ENCODE measurements around the gene MGA. TPM values are rescaled to one million over a fixed set of nuclear protein-coding genes. Genes with fewer than 3 reads are reported as not detected.

MGA gene
- total RNA-seq, 2 donors from 2014 or later: 42.9 to 62.5 TPM

DNA sequence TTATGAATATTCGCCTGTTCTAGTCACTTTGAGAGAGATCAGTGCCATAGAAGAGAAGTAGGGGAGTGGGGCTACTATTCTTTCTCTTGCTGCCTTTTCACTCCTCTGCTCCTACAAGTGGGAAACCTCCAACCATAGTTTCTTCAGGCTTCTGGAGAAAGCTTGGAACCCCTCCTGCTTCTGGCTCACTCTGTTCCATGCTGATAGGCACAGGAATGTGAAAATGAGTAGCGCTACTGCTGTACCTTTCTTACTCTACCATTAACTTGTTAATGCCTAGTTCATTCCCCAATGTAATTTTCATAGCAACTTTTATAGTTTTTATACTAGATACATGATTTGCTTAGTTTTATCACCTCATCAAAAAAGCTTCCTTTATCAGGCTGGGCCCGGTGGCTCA, 141.0 kb downstream of the MGA start:
- TF ChIP-seq POLR2A (IDR thresholded peaks at IDR 0.05) (no peak), POLR2AphosphoS5 (IDR thresholded peaks at IDR 0.05) (no peak), CTCF (IDR thresholded peaks at IDR 0.05) (no peak)
- no peaks in the 10 kb centered on the region for H3K36me3 ChIP-seq
- H3K27ac ChIP-seq: no peak overlapping the region
- H3K9me3 ChIP-seq: no peaks in the 10 kb centered on the region
- no peaks in the 10 kb centered on the region for H3K27me3 ChIP-seq (replicated peaks; ENCODE audit: insufficient read depth)
- no peaks in the 10 kb centered on the region for H3K4me1 ChIP-seq (replicated peaks)
- DNase-seq (ENCODE audit: low spot score): no peak
- H3K4me3 ChIP-seq: no peak overlapping the region
- 62% methylated on average over 3 of the region's 3 CpGs for WGBS
- intact Hi-C loops (cut with DNase I): no loop called here

DNA sequence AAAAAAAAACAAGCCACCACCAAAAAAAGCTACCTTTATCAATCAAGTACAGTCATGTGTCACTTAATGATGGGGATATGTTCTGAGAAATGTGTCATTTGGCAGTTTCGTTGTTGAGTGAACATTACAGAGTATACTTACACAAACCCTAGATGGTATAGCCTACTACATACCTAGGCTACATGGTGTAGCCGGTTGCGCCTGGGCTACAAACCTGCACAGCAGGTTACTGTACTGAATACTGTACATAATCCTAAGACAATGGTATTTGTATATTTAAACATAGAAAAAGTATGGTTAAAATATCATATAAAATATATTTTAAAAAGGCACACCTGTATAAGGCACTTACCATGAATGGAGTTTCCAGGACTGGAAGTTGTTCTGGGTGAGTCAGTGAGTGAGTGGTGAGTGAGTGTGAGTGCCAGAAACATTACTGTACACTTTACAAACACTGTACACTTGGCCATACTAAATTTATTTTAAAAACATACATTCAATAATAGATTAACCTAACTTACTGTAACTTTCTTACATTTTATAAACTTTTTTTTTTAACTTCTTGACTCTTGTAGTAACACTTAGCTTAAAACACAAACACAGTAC, 141.7 kb downstream of the MGA start:
- intact Hi-C loops (cut with DNase I): no loop called here
- Histone ChIP-seq H3K27ac (no peak overlapping the region), H3K4me3 (no peak overlapping the region), H3K4me1 (replicated peaks) (no peaks in the 10 kb centered on the region), H3K9me3 (no peaks in the 10 kb centered on the region), H3K27me3 (replicated peaks; ENCODE audit: insufficient read depth) (no peaks in the 10 kb centered on the region), H3K36me3 (no peaks in the 10 kb centered on the region)
- DNase-seq (ENCODE audit: low spot score): no peak
- no peak for TF ChIP-seq CTCF (IDR thresholded peaks at IDR 0.05)
- no peak for TF ChIP-seq POLR2AphosphoS5 (IDR thresholded peaks at IDR 0.05)
- TF ChIP-seq POLR2A (IDR thresholded peaks at IDR 0.05): no peak
- 86% methylated on average over 3 of the region's 3 CpGs for WGBS

- peak; percentile 69 for DNase-seq (ENCODE audit: low spot score)
- peak overlapping the region in 1 of 2 donors; percentile 34 for H3K27ac ChIP-seq
- H3K27me3 ChIP-seq (replicated peaks; ENCODE audit: insufficient read depth): no peaks in the 10 kb centered on the region
- 60% methylated on average over 2 of the region's 2 CpGs for WGBS
- H3K36me3 ChIP-seq: no peaks in the 10 kb centered on the region
- no peaks in the 10 kb centered on the region for H3K9me3 ChIP-seq
- peak; percentile 11 for TF ChIP-seq POLR2AphosphoS5 (IDR thresholded peaks at IDR 0.05)
- no peak for TF ChIP-seq POLR2A (IDR thresholded peaks at IDR 0.05)
- no peak for TF ChIP-seq CTCF (IDR thresholded peaks at IDR 0.05)
- intact Hi-C loops (cut with DNase I): no loop called here
- no peaks in the 10 kb centered on the region for H3K4me1 ChIP-seq (replicated peaks)
- H3K4me3 ChIP-seq: no peak overlapping the region
Observed at GRCh38 chr15:41804361-41804760, 144.2 kb downstream of the MGA start.

- TF ChIP-seq POLR2A (IDR thresholded peaks at IDR 0.05): no peak
- no peak for TF ChIP-seq CTCF (IDR thresholded peaks at IDR 0.05)
- TF ChIP-seq POLR2AphosphoS5 (IDR thresholded peaks at IDR 0.05): no peak
- Histone ChIP-seq H3K36me3 (no peaks in the 10 kb centered on the region), H3K27me3 (replicated peaks; ENCODE audit: insufficient read depth) (no peaks in the 10 kb centered on the region), H3K27ac (peak overlapping the region in 1 of 2 donors; percentile 34), H3K4me3 (no peak overlapping the region), H3K4me1 (replicated peaks) (no peaks in the 10 kb centered on the region), H3K9me3 (no peaks in the 10 kb centered on the region)
- no peak for DNase-seq (ENCODE audit: low spot score)
- intact Hi-C loops (cut with DNase I): no loop called here
- 62% methylated on average over 8 of the region's 8 CpGs for WGBS
Observed at GRCh38 chr15:41804916-41805666, 144.9 kb downstream of the MGA start.

DNA sequence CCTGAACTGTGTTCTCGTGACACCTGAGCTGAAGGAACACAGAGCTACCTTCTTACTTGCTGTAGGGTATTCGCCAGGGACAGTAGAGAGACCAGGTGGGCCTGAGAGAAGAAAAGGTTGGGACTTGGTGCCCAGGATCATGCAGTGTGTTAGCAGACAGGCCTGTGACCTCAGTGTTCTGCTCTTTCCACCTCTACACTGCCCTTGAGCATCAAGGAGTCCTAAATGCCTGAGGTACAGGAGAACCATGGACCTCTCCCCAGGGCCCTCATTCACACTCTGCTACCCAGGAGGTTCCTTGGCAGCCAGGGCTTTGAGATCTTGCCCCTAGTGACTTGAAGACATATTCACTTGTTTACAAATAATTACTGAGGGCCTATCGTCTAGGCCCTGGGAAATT, 145.5 kb downstream of the MGA start:
- no peak for DNase-seq (ENCODE audit: low spot score)
- Histone ChIP-seq H3K27ac (peak overlapping the region in 1 of 2 donors; percentile 34), H3K27me3 (replicated peaks; ENCODE audit: insufficient read depth) (no peaks in the 10 kb centered on the region), H3K4me3 (no peak overlapping the region), H3K9me3 (no peaks in the 10 kb centered on the region), H3K36me3 (no peaks in the 10 kb centered on the region), H3K4me1 (replicated peaks) (no peaks in the 10 kb centered on the region)
- TF ChIP-seq POLR2A (IDR thresholded peaks at IDR 0.05) (no peak), CTCF (IDR thresholded peaks at IDR 0.05) (no peak)
- WGBS: 75% methylated on average over 3 of the region's 3 CpGs
- intact Hi-C loops (cut with DNase I): no loop called here
